Heart left ventricle (tissue), 16 donors: ENCODE measurements around the gene LIG1. TPM values are rescaled to one million over a fixed set of nuclear protein-coding genes. Genes with fewer than 3 reads are reported as not detected.

Source experiments
- ATAC-seq, 4 donors: fragments of 200-7000 bp; cut with Tn5 transposase; one replicate each; pipeline ENCODE4 v1.9.1; 2020 to 2022; ENCODE audit warnings: moderate library complexity in 4 of 4, mild to moderate bottlenecking in 3 of 4, moderate number of reproducible peaks in 1 of 4
- DNase-seq, 5 donors: peaks; one replicate each; pipeline ENCODE4 v3.0.0-alpha.2; 2020
- H3K27ac ChIP-seq, 12 donors: fragments of 200-600 bp; sonication (generic) in 4 of 12; one replicate each; pipeline versions ENCODE4 v1.5.0 to v1.8.0; 2016 to 2022; ENCODE audit warnings: mild to moderate bottlenecking in 2 of 12
- H3K27me3 ChIP-seq, 9 donors: fragments of 200-600 bp; sonication (generic) in 2 of 9; one replicate each; pipeline versions ENCODE4 v1.5.1 to v1.8.0; 2016 to 2022; ENCODE audit warnings: mild to moderate bottlenecking in 3 of 9
- H3K36me3 ChIP-seq, 9 donors: fragments of 200-600 bp; sonication (generic) in 2 of 9; one replicate each; pipeline versions ENCODE4 v1.5.0 to v1.8.0; 2018 to 2022; ENCODE audit warnings: mild to moderate bottlenecking in 2 of 9
- H3K4me1 ChIP-seq, 12 donors: fragments of 200-600 bp; sonication (generic) in 4 of 12; one replicate each; pipeline versions ENCODE4 v1.5.0 to v1.8.0; 2016 to 2022; ENCODE audit warnings: mild to moderate bottlenecking in 3 of 12
- H3K4me3 ChIP-seq, 12 donors: fragments of 200-600 bp; sonication (generic) in 4 of 12; one replicate each; pipeline versions ENCODE4 v1.5.0 to v1.8.0; 2017 to 2022; ENCODE audit warnings: mild to moderate bottlenecking in 9 of 12, moderate library complexity in 4 of 12
- H3K9me3 ChIP-seq, 12 donors: fragments of 200-600 bp; sonication (generic) in 4 of 12; one replicate each; pipeline versions ENCODE4 v1.5.0 to v1.8.0; 2016 to 2022; ENCODE audit warnings: mild to moderate bottlenecking in 1 of 12
- CTCF ChIP-seq, 12 donors: fragments of 200-600 bp; sonication (generic) in 4 of 12; IDR thresholded peaks; one replicate each; pipeline versions ENCODE4 v1.5.0 to v1.8.0; 2018 to 2022; ENCODE audit warnings: antibody characterized with exemption in 12 of 12, mild to moderate bottlenecking in 5 of 12
- POLR2A ChIP-seq, 2 donors: fragments of 450-650 bp; IDR thresholded peaks; one replicate each; pipeline ENCODE4 v1.6.1; 2017; ENCODE audit warnings: antibody characterized with exemption in 2 of 2, mild to moderate bottlenecking in 2 of 2, moderate library complexity in 2 of 2
- WGBS, 4 donors: extraction: QIAGEN DNeasy Blood & Tissue Kit in 2 of 4; methylation state at CpG; one replicate each; pipeline versions ENCODE4 v1.1.5 to v1.1.7; 2013 to 2018; 5-methylcytosine and 5-hydroxymethylcytosine counted together
- intact Hi-C, 10 donors: fragments of 100-400 bp; cut with DNase I; formaldehyde crosslinking; loops; one replicate each; pipeline versions ENCODE4 v1.11.1 to v1.14.2; 2022
- polyA plus RNA-seq, 2 donors: library from polyadenylated mRNA; stranded (reverse); fragments of 200-250 nt; gene quantifications; one replicate each; pipeline ENCODE4 v1.2.3, GENCODE V29; 2013
- total RNA-seq, 9 donors: library from RNA; depleted of rRNA in 2 of 9; stranded (reverse); fragments of >200 nt in 2 of 9; fragmentation: NEBNext Ultra II Directional in 3 of 9; extraction: Animal tissue kit (Norgen Biotek cat#: 25700) in 3 of 9; gene quantifications; one replicate each; pipeline versions ENCODE4 v1.1.0 to v1.2.4, GENCODE V29; 2016 to 2023
- donor health status: ischemic (EF 13 %, LVEDD 7.1; RV severe dilation, severe dysfunction).
- donor health status: healthy with polysubstance abuse.
- donor health status: DM: no; HTN: yes; CAD: no.
- donor health status: DM: no; HTN: no; CAD: no.
- donor health status: ischemic (EF 25% LVEDD 6.9; RV normal size, moderate dysfunction).
- donor health status: ischemic (EF 25% LVEDD 5.7; RV mildly dilated, moderate dysfunction).
- donor health status: healthy.
- donor health status: DM: yes; HTN: yes; CAD: no.
- donor health status: ischemic (EF 35%, LVEDD 5.7; RV mildly dilated, moderate dysfunction).
- donor health status: nonischemic (EF 11% LVEDD 7.7; RV severe dilation, severe dysfunction).
- donor health status: DM: yes; HTN: yes; CAD: no.
- donor health status: PGD.
- donor health status: ischemic (EF 29% LVEDD 5.4; RV normal size, mild dysfunction).
- donor health status: nonischemic (EF 23%, LVEDD 6.1; RV moderate dilation, normal function).

LIG1 gene
- total and polyA plus RNA-seq, 11 donors, result 2.1 to 16.5 (median 4.0) TPM

GRCh38 chr19:48174445-48175030, 4.4 kb upstream of the LIG1 start:
- H3K27ac ChIP-seq, result no peak overlapping the region
- H3K4me1 ChIP-seq, result peaks cover 0 to 17% (median 6%) of the 10 kb centered on the region in 12 donors
- no peak overlapping the region for H3K4me3 ChIP-seq
- TF ChIP-seq POLR2A (IDR thresholded peaks at IDR 0.05), result no peak
- TF ChIP-seq CTCF (IDR thresholded peaks at IDR 0.05), result no peak
- 75 to 94% (median 87%) methylated on average over 6 of the region's 6 CpGs for WGBS, 4 donors
- intact Hi-C loops, result no loop called here
- no peaks in the 10 kb centered on the region for H3K9me3 ChIP-seq
- ATAC-seq, result no peak
- peaks cover 0 to 31% (median 22%) of the 10 kb centered on the region in 9 donors for H3K36me3 ChIP-seq
- no peak for DNase-seq
- H3K27me3 ChIP-seq, result no peaks in the 10 kb centered on the region

GRCh38 chr19:48171710-48172109, 1.6 kb upstream of the LIG1 start:
- WGBS, 4 donors, result 80 to 90% (median 87%) methylated on average over 35 to 37 of the region's 37 CpGs
- Histone ChIP-seq H3K27ac (no peak overlapping the region), H3K36me3 (peaks cover 0 to 31% (median 22%) of the 10 kb centered on the region in 9 donors), H3K9me3 (no peaks in the 10 kb centered on the region), H3K27me3 (no peaks in the 10 kb centered on the region), H3K4me3 (peak overlapping the region in 3 of 12 donors; percentile 67 to 88 (median 80)), H3K4me1 (peaks cover 0 to 20% (median 7%) of the 10 kb centered on the region in 12 donors)
- no peak for TF ChIP-seq CTCF (IDR thresholded peaks at IDR 0.05)
- TF ChIP-seq POLR2A (IDR thresholded peaks at IDR 0.05), result no peak
- intact Hi-C loops, result no loop called here
- DNase-seq, result no peak
- no peak for ATAC-seq

- H3K9me3 ChIP-seq, result no peaks in the 10 kb centered on the region
- H3K27ac ChIP-seq, result peak overlapping the region in 10 of 12 donors; percentile 85 to 98 (median 94)
- H3K4me3 ChIP-seq, result peak overlapping the region; percentile 58 to 95 (median 79)
- ATAC-seq (no peak), DNase-seq (peak in 1 of 5 donors; percentile 18)
- H3K4me1 ChIP-seq, result peaks cover 0 to 20% (median 7%) of the 10 kb centered on the region in 12 donors
- peaks cover 0 to 31% (median 22%) of the 10 kb centered on the region in 9 donors for H3K36me3 ChIP-seq
- 2 to 6% (median 4%) methylated on average over 20 to 21 of the region's 21 CpGs for WGBS, 4 donors
- H3K27me3 ChIP-seq, result no peaks in the 10 kb centered on the region
- intact Hi-C loops, result no loop called here
- TF ChIP-seq CTCF (IDR thresholded peaks at IDR 0.05) (no peak), POLR2A (IDR thresholded peaks at IDR 0.05) (no peak)
Measured at GRCh38 chr19:48170817-48171347, 738 bp upstream of the LIG1 start.

- WGBS, 4 donors, result 2 to 6% (median 5%) methylated on average over 10 to 15 of the region's 15 CpGs
- H3K9me3 ChIP-seq, result no peaks in the 10 kb centered on the region
- intact Hi-C loops, result no loop called here
- peaks cover 0 to 25% (median 14%) of the 10 kb centered on the region in 9 donors for H3K36me3 ChIP-seq
- no peaks in the 10 kb centered on the region for H3K27me3 ChIP-seq
- DNase-seq (peak; percentile 54 to 89 (median 62)), ATAC-seq (peak in 3 of 4 donors; percentile 18 to 51 (median 19))
- no peak for TF ChIP-seq POLR2A (IDR thresholded peaks at IDR 0.05)
- no peak for TF ChIP-seq CTCF (IDR thresholded peaks at IDR 0.05)
- H3K4me1 ChIP-seq, result peaks cover 0 to 20% (median 7%) of the 10 kb centered on the region in 12 donors
- peak overlapping the region; percentile 58 to 95 (median 79) for H3K4me3 ChIP-seq
- peak overlapping the region in 9 of 12 donors; percentile 89 to 98 (median 94) for H3K27ac ChIP-seq
Measured at GRCh38 chr19:48169578-48169938, 586 bp downstream of the LIG1 start.
